IMR-90 (cell line): Measurements from ENCODE around the gene DAD1.

Source experiments
- BHLHE40 ChIP-seq: fragments of 150-350 bp; IDR thresholded peaks from 2 replicates; pipeline ENCODE4 v1.6.1; 2016; ENCODE audit warnings: mild to moderate bottlenecking, low read depth, low read length
- CTCF ChIP-seq: conservative IDR thresholded peaks from 2 replicates; pipeline ENCODE4 v1.5.1; 2012; ENCODE audit warnings: mild to moderate bottlenecking, low read depth, low read length, improper control_type of control experiment
- ELK1 ChIP-seq: fragments of 150-350 bp; IDR thresholded peaks from 2 replicates; pipeline ENCODE4 v1.6.1; 2016; ENCODE audit warnings: low read depth, mild to moderate bottlenecking, low read length, moderate library complexity, borderline replicate concordance
- FOS ChIP-seq: fragments of 150-350 bp; IDR thresholded peaks from 2 replicates; pipeline ENCODE4 v1.6.1; 2016; ENCODE audit warnings: low read depth, low read length
- POLR2A ChIP-seq: IDR thresholded peaks from 2 replicates; pipeline ENCODE4 v1.6.1; 2012; ENCODE audit warnings: mild to moderate bottlenecking, low read depth, low read length
- RAD21 ChIP-seq: IDR thresholded peaks from 2 replicates; pipeline ENCODE4 v1.6.1; 2012; ENCODE audit warnings: low read length, improper control_type of control experiment
- RCOR1 ChIP-seq: IDR thresholded peaks from 2 replicates; pipeline ENCODE4 v1.6.1; 2012; ENCODE audit warnings: mild to moderate bottlenecking, low read length, improper control_type of control experiment; ENCODE audit not compliant: insufficient replicate concordance
- RFX5 ChIP-seq: IDR thresholded peaks from 2 replicates; pipeline ENCODE4 v1.8.0; 2012; ENCODE audit warnings: low read depth, mild to moderate bottlenecking, low read length, moderate library complexity

- no peak for TF ChIP-seq CTCF
- no peak for TF ChIP-seq RFX5
- TF ChIP-seq FOS: no peak
- TF ChIP-seq RAD21: no peak
- TF ChIP-seq POLR2A: no peak
- no peak for TF ChIP-seq RCOR1
- TF ChIP-seq ELK1: no peak
- TF ChIP-seq BHLHE40: no peak
Observed at GRCh38 chr14:22587247-22587646, 1.8 kb downstream of the DAD1 start.
